Suprapubic skin (tissue), 4 donors: Measurements from ENCODE around the gene GSDME. TPM values are rescaled to one million over a fixed set of nuclear protein-coding genes. Genes with fewer than 3 reads are reported as not detected.

Source experiments
- DNase-seq, 2 donors: peaks; one replicate each; pipeline ENCODE4 v3.0.0-alpha.2; 2019; ENCODE audit warnings: low spot score in 2 of 2
- H3K27ac ChIP-seq: fragments of 200-600 bp; sonication (generic); one replicate; pipeline ENCODE4 v1.5.1; 2019
- H3K27me3 ChIP-seq: fragments of 200-600 bp; sonication (generic); one replicate; pipeline ENCODE4 v1.5.1; 2019
- H3K36me3 ChIP-seq: fragments of 200-600 bp; sonication (generic); one replicate; pipeline ENCODE4 v1.5.1; 2019
- H3K4me1 ChIP-seq: fragments of 200-600 bp; sonication (generic); one replicate; pipeline ENCODE4 v1.5.1; 2019
- H3K4me3 ChIP-seq: fragments of 200-600 bp; sonication (generic); one replicate; pipeline ENCODE4 v1.5.1; 2019; ENCODE audit warnings: mild to moderate bottlenecking
- H3K9me3 ChIP-seq: fragments of 200-600 bp; sonication (generic); one replicate; pipeline ENCODE4 v1.5.1; 2019
- EP300 ChIP-seq: sonication (generic); formaldehyde crosslinking; IDR thresholded peaks from one replicate; pipeline ENCODE4 v1.6.1; 2017; ENCODE audit warnings: antibody characterized with exemption
- POLR2A ChIP-seq, 2 donors: fragments of 450-650 bp; IDR thresholded peaks; one replicate each; pipeline ENCODE4 v1.6.1; 2017; ENCODE audit warnings: antibody characterized with exemption in 2 of 2, mild to moderate bottlenecking in 2 of 2, moderate library complexity in 2 of 2
- POLR2AphosphoS5 ChIP-seq, 3 donors: sonication (generic); formaldehyde crosslinking; IDR thresholded peaks; one replicate each; pipeline ENCODE4 v1.6.1; 2017; ENCODE audit warnings: antibody characterized with exemption in 3 of 3
- WGBS: methylation state at CpG from one replicate; pipeline ENCODE4 v1.1.5; 2018; 5-methylcytosine and 5-hydroxymethylcytosine counted together
- total RNA-seq, 4 donors: library from RNA; depleted of rRNA; stranded (reverse); fragments of >200 nt; gene quantifications; one replicate each; pipeline ENCODE4 v1.1.0, GENCODE V29; 2016
- TF ChIP-seq, protein P1 (sequence below), 2 donors: fragments of 200-600 bp in 1 of 2; fragments of 450-650 bp in 1 of 2; sonication (generic) in 1 of 2; IDR thresholded peaks; one replicate each; pipeline ENCODE4 v1.5.1; 2016 to 2019; ENCODE audit warnings: antibody characterized with exemption in 2 of 2, mild to moderate bottlenecking in 1 of 2, moderate library complexity in 1 of 2

GSDME gene
- total RNA-seq, 4 donors from 2014 or later: 1.4 to 7.2 (median 2.5) TPM

DNA sequence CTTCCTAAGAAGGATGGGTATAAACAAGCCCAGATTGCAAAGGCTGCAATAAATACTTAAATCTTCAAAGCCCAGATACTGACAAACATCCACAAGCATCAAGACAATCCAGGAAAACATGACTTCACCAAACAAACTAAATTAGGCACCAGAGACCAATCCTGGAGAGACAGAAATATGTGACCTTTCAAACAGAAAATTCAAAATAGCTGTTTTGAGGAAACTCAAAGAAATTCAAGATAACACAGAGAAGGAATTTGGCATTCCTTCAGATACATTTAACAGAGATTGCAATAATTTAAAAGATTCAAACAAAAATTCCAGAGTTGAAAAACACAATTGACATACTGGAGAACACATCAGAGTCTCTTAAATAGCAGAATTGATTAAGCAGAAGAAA lies 23.0 kb downstream of the GSDME start:
- Histone ChIP-seq H3K27me3 (no peaks in the 10 kb centered on the region), H3K9me3 (peaks cover 2% of the 10 kb centered on the region), H3K36me3 (no peaks in the 10 kb centered on the region), H3K4me1 (peaks cover under 1% of the 10 kb centered on the region), H3K4me3 (no peak overlapping the region), H3K27ac (no peak overlapping the region)
- no peak for DNase-seq
- no peak for TF ChIP-seq POLR2AphosphoS5 (IDR thresholded peaks at IDR 0.05)

DNA sequence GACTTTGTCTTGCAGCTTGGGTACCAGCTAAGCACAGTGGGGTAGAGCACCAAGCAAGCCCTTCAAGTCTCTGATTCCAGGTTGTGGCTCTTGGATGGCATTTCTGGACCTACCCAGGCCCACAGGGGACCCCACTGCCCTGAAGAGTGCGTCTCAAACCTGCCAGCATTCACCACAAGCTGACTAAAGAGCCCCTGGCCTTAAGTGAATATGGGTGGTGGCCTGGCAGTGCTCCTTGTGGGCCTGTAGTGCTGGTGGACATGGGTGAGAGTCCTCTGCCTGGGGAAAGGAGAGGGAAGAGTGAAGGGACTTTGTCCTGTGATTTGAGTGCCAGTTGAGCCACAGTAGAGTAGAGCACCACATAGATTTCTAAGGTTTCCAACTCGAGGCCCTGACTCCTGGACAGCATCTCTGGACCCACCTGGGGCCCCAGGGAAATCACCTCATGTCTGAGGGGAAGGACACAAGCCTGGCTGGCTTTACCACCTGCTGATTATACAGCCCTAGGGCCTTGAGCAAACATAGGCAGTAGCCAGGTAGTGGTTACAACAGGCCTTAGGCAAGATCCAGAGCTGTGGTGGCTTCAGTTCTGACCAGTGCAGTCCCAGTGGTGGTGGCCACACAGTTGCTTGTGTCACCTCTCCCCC lies 23.7 kb downstream of the GSDME start:
- no peak overlapping the region for H3K4me3 ChIP-seq
- H3K4me1 ChIP-seq: peaks cover 8% of the 10 kb centered on the region
- no peak overlapping the region for H3K27ac ChIP-seq
- WGBS: 60% methylated on average over 1 of the region's 2 CpGs
- no peaks in the 10 kb centered on the region for H3K27me3 ChIP-seq
- peaks cover under 1% of the 10 kb centered on the region for H3K9me3 ChIP-seq
- DNase-seq: no peak
- no peaks in the 10 kb centered on the region for H3K36me3 ChIP-seq
- TF ChIP-seq EP300: no peak
- TF ChIP-seq, protein P1, sequence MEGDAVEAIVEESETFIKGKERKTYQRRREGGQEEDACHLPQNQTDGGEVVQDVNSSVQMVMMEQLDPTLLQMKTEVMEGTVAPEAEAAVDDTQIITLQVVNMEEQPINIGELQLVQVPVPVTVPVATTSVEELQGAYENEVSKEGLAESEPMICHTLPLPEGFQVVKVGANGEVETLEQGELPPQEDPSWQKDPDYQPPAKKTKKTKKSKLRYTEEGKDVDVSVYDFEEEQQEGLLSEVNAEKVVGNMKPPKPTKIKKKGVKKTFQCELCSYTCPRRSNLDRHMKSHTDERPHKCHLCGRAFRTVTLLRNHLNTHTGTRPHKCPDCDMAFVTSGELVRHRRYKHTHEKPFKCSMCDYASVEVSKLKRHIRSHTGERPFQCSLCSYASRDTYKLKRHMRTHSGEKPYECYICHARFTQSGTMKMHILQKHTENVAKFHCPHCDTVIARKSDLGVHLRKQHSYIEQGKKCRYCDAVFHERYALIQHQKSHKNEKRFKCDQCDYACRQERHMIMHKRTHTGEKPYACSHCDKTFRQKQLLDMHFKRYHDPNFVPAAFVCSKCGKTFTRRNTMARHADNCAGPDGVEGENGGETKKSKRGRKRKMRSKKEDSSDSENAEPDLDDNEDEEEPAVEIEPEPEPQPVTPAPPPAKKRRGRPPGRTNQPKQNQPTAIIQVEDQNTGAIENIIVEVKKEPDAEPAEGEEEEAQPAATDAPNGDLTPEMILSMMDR (IDR thresholded peaks at IDR 0.05): no peak
- no peak for TF ChIP-seq POLR2A (IDR thresholded peaks at IDR 0.05)
- no peak for TF ChIP-seq POLR2AphosphoS5 (IDR thresholded peaks at IDR 0.05)

DNA sequence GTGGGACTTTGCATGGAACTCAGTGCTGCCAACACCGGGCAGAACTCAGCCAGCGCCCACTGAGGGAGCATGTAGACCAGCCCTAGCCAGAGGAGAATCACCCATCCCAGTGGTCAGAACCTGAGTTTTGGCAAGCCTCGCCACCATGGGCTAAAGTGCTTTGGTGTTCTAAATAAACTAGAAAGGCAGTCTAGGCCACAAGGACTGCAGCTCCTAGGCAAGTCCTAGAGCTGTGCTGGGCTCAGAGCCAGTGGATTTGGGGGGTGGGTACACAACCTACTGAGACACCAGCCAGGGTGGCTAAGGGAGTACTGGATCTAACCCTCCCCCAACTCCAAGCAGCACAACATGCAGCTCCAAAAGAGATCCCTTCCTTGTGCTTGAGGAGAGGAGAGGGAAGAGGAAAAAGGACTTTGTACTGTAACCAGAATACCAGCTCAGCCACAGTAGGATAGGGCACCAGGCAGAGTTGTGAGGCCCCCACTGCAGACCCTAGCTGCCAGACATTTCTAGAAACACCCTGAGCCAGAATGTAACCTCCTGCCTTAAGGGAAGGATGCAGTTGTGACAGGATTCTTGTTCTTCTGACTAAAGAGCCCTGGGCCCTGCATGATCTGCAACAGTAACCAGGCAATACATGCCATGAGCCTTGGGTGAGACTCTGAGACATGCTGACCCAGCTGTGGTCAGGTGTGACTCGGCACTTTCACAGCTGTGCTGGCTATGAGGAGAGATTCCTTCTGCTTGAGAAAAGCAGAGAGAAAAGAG lies 24.4 kb downstream of the GSDME start:
- Histone ChIP-seq H3K27me3 (no peaks in the 10 kb centered on the region), H3K27ac (no peak overlapping the region), H3K4me3 (no peak overlapping the region), H3K36me3 (no peaks in the 10 kb centered on the region), H3K4me1 (peaks cover 9% of the 10 kb centered on the region), H3K9me3 (no peaks in the 10 kb centered on the region)
- 83% methylated on average over 2 of the region's 4 CpGs for WGBS
- DNase-seq: no peak
- TF ChIP-seq POLR2A (IDR thresholded peaks at IDR 0.05) (no peak), POLR2AphosphoS5 (IDR thresholded peaks at IDR 0.05) (no peak), EP300 (no peak)
- TF ChIP-seq, protein P1 (IDR thresholded peaks at IDR 0.05): no peak

DNA sequence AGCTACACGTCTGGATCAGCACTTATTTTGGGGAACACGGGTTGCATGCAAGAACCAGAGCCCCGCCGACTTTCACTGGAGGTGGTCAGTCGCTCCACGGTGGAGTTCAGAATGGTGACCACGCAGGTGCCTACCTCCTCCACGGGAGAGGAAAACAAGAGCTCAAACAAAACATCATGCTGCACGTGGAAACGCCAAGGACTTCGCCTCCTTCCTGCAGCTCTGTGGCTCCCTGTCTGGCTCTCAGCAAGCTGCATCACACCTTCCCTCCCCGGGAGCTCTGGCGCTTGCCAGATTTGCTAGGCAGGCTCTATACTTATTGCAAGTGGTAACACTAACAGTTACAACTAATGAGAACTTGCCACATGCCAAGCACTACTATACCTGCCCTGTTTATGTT lies 26.0 kb downstream of the GSDME start:
- DNase-seq: no peak
- no peak for TF ChIP-seq EP300
- TF ChIP-seq, protein P1 (IDR thresholded peaks at IDR 0.05): no peak
- TF ChIP-seq POLR2A (IDR thresholded peaks at IDR 0.05): no peak
- TF ChIP-seq POLR2AphosphoS5 (IDR thresholded peaks at IDR 0.05): no peak
- Histone ChIP-seq H3K4me1 (peaks cover 9% of the 10 kb centered on the region), H3K27ac (no peak overlapping the region), H3K9me3 (no peaks in the 10 kb centered on the region), H3K36me3 (no peaks in the 10 kb centered on the region), H3K4me3 (no peak overlapping the region), H3K27me3 (no peaks in the 10 kb centered on the region)
- WGBS: 94% methylated on average over 13 of the region's 13 CpGs

DNA sequence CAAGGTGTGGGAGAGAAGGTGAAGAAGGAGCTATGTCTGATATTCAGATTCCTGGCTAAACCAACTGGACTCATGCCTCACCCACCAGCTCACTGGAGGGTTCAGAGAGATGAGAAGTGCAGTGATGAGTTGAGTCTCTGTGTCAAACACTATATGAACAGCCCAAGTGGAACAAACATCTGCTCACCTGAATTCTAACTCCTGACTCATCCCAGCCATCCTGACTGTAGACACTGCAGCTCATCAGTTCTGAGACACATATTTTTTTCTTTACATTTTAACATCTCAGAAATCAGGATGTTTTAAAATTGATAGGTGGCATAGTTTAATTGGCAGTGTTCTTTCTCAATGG lies 27.3 kb downstream of the GSDME start:
- peaks cover 9% of the 10 kb centered on the region for H3K4me1 ChIP-seq
- H3K36me3 ChIP-seq: no peaks in the 10 kb centered on the region
- DNase-seq: no peak
- no peak overlapping the region for H3K4me3 ChIP-seq
- H3K27ac ChIP-seq: no peak overlapping the region
- no peaks in the 10 kb centered on the region for H3K9me3 ChIP-seq
- TF ChIP-seq, protein P1 (IDR thresholded peaks at IDR 0.05): no peak
- no peak for TF ChIP-seq EP300
- TF ChIP-seq POLR2AphosphoS5 (IDR thresholded peaks at IDR 0.05): no peak
- H3K27me3 ChIP-seq: no peaks in the 10 kb centered on the region
